Gastrocnemius medialis (tissue), 4 donors: Measurements from ENCODE around the gene FZD2. TPM values are rescaled to one million over a fixed set of nuclear protein-coding genes. Genes with fewer than 3 reads are reported as not detected.

Experiments
- ATAC-seq, 2 donors: fragments of 150-250 bp; one replicate each; pipeline ENCODE4 v1.9.1; 2016
- DNase-seq, 2 donors: peaks; one replicate each; pipeline ENCODE4 v3.0.0-alpha.2; 2019
- H3K27ac ChIP-seq, 4 donors: fragments of 200-600 bp; sonication (generic); 1 replicate in 1 of 4; 2 replicates in 3 of 4; pipeline ENCODE4 v1.5.1; 2016 to 2018; ENCODE audit warnings: mild to moderate bottlenecking in 2 of 4, moderate library complexity in 1 of 4
- H3K27me3 ChIP-seq, 3 donors: fragments of 200-600 bp; sonication (generic) in 2 of 3; 1 replicate in 1 of 3; 2 replicates in 2 of 3; pipeline versions ENCODE4 v1.5.1 to v1.6.0; 2016 to 2019; ENCODE audit warnings: mild to moderate bottlenecking in 1 of 3, moderate library complexity in 1 of 3
- H3K36me3 ChIP-seq, 2 donors: fragments of 200-600 bp; sonication (generic) in 1 of 2; one replicate each; pipeline ENCODE4 v1.5.1; 2017 to 2018
- H3K4me1 ChIP-seq, 2 donors: fragments of 200-600 bp; sonication (generic) in 1 of 2; one replicate each; pipeline ENCODE4 v1.5.1; 2016 to 2017; ENCODE audit warnings: mild to moderate bottlenecking in 2 of 2
- H3K4me3 ChIP-seq, 4 donors: fragments of 200-600 bp; sonication (generic) in 3 of 4; 1 replicate in 1 of 4; 2 replicates in 3 of 4; pipeline ENCODE4 v1.5.1; 2016 to 2019; ENCODE audit warnings: mild to moderate bottlenecking in 2 of 4
- H3K9me3 ChIP-seq, 3 donors: fragments of 200-600 bp; sonication (generic) in 2 of 3; 1 replicate in 1 of 3; 2 replicates in 2 of 3; pipeline ENCODE4 v1.5.1; 2016 to 2019
- CTCF ChIP-seq, 5 experiments: fragments of 450-650 bp in 3 of 5; fragments of 200-600 bp in 2 of 5; sonication (generic) in 2 of 5; IDR thresholded peaks in 4 of 5; conservative IDR thresholded peaks in 1 of 5; 1 replicate in 4 of 5; 2 replicates in 1 of 5; pipeline ENCODE4 v1.5.1; 2016 to 2019; ENCODE audit warnings: antibody characterized with exemption in 5 of 5, mild to moderate bottlenecking in 3 of 5, moderate library complexity in 3 of 5
- POLR2A ChIP-seq, 2 donors: fragments of 450-650 bp; IDR thresholded peaks; one replicate each; pipeline ENCODE4 v1.6.1; 2017; ENCODE audit warnings: antibody characterized with exemption in 2 of 2, mild to moderate bottlenecking in 2 of 2, moderate library complexity in 2 of 2
- in situ Hi-C, 4 donors: fragments of 200-750 bp; cut with MboI; loops; one replicate each; pipeline versions ENCODE4 v1.15.0 to v1.8.0; 2017; ENCODE audit warnings: low sequenced_read_pairs in 4 of 4
- intact Hi-C: fragments of 100-400 bp; cut with DNase I; formaldehyde crosslinking; loops from one replicate; pipeline ENCODE4 v1.15.1; 2023; ENCODE audit warnings: low total_unique reads
- total RNA-seq, 4 donors: library from RNA; depleted of rRNA; stranded (reverse); fragments of >200 nt; gene quantifications; one replicate each; pipeline versions ENCODE4 v1.1.0 to v1.2.3, GENCODE V29; 2016

FZD2 gene
- total RNA-seq, 4 donors from 2014 or later = 0.31 to 0.68 (median 0.58) TPM; not detected in 1

GRCh38 chr17:44523672-44523972 is 33.7 kb upstream of the FZD2 start:
- intact Hi-C loops (loop anchor here (1.0 kb wide), 2 partner anchors 123 to 160 kb away; partner anchors contain the start of gene FAM171A2), in situ Hi-C loops (loop anchor here (5.0 to 25.0 kb wide), 3 partner anchors 121 to 311 kb away; partner anchors contain the start of gene UBTF (in 3 of the 4))
- Histone ChIP-seq H3K4me1 (no peaks in the 10 kb centered on the region), H3K27me3 (no peaks in the 10 kb centered on the region), H3K9me3 (no peaks in the 10 kb centered on the region), H3K36me3 (no peaks in the 10 kb centered on the region), H3K27ac (no peak overlapping the region), H3K4me3 (no peak overlapping the region)
- no peak for DNase-seq
- TF ChIP-seq CTCF (IDR thresholded peaks at IDR 0.05 in 4 of 5, conservative IDR thresholded peaks at IDR 0.05 in 1 of 5) (no peak), POLR2A (IDR thresholded peaks at IDR 0.05) (no peak)
- ATAC-seq = no peak

GRCh38 chr17:44527102-44527501 is 30.2 kb upstream of the FZD2 start:
- H3K4me1 ChIP-seq = no peaks in the 10 kb centered on the region
- no peak for TF ChIP-seq POLR2A (IDR thresholded peaks at IDR 0.05)
- TF ChIP-seq CTCF (IDR thresholded peaks at IDR 0.05 in 4 of 5, conservative IDR thresholded peaks at IDR 0.05 in 1 of 5) = no peak
- no peaks in the 10 kb centered on the region for H3K36me3 ChIP-seq
- ATAC-seq = no peak
- DNase-seq = no peak
- H3K9me3 ChIP-seq = no peaks in the 10 kb centered on the region
- in situ Hi-C loops (loop anchor here in 1 of 4 donors (25.0 kb wide), 1 partner anchor 110 kb away; no protein-coding TSS in a partner anchor), intact Hi-C loops (no loop called here)
- no peak overlapping the region for H3K4me3 ChIP-seq
- no peak overlapping the region for H3K27ac ChIP-seq
- H3K27me3 ChIP-seq = no peaks in the 10 kb centered on the region

GRCh38 chr17:44527954-44528353 is 29.3 kb upstream of the FZD2 start:
- H3K36me3 ChIP-seq = no peaks in the 10 kb centered on the region
- H3K27ac ChIP-seq = no peak overlapping the region
- intact Hi-C loops (no loop called here), in situ Hi-C loops (loop anchor here in 1 of 4 donors (25.0 kb wide), 1 partner anchor 109 kb away; no protein-coding TSS in a partner anchor)
- H3K4me1 ChIP-seq = no peaks in the 10 kb centered on the region
- no peak overlapping the region for H3K4me3 ChIP-seq
- ATAC-seq = no peak
- no peak for DNase-seq
- no peaks in the 10 kb centered on the region for H3K27me3 ChIP-seq
- no peak for TF ChIP-seq POLR2A (IDR thresholded peaks at IDR 0.05)
- TF ChIP-seq CTCF (IDR thresholded peaks at IDR 0.05 in 4 of 5, conservative IDR thresholded peaks at IDR 0.05 in 1 of 5) = no peak
- H3K9me3 ChIP-seq = no peaks in the 10 kb centered on the region

- in situ Hi-C loops = loop anchor here in 1 of 4 donors (25.0 kb wide), 1 partner anchor 107 kb away; no protein-coding TSS in a partner anchor
- H3K4me3 ChIP-seq = no peak overlapping the region
- no peak overlapping the region for H3K27ac ChIP-seq
- TF ChIP-seq CTCF (IDR thresholded peaks at IDR 0.05 in 4 of 5, conservative IDR thresholded peaks at IDR 0.05 in 1 of 5) = no peak
- no peak for TF ChIP-seq POLR2A (IDR thresholded peaks at IDR 0.05)
- intact Hi-C loops = no loop called here
- H3K4me1 ChIP-seq = no peaks in the 10 kb centered on the region
- ATAC-seq (no peak), DNase-seq (no peak)
- H3K27me3 ChIP-seq = no peaks in the 10 kb centered on the region
- no peaks in the 10 kb centered on the region for H3K36me3 ChIP-seq
- no peaks in the 10 kb centered on the region for H3K9me3 ChIP-seq
Observed at GRCh38 chr17:44529864-44530263, 27.4 kb upstream of the FZD2 start.

GRCh38 chr17:44530896-44531418 is 26.3 kb upstream of the FZD2 start:
- no peak for TF ChIP-seq CTCF (IDR thresholded peaks at IDR 0.05 in 4 of 5, conservative IDR thresholded peaks at IDR 0.05 in 1 of 5)
- TF ChIP-seq POLR2A (IDR thresholded peaks at IDR 0.05) = no peak
- H3K4me3 ChIP-seq = no peak overlapping the region
- H3K4me1 ChIP-seq = no peaks in the 10 kb centered on the region
- intact Hi-C loops (no loop called here), in situ Hi-C loops (loop anchor here in 1 of 4 donors (25.0 kb wide), 1 partner anchor 106 kb away; no protein-coding TSS in a partner anchor)
- H3K36me3 ChIP-seq = no peaks in the 10 kb centered on the region
- no peaks in the 10 kb centered on the region for H3K9me3 ChIP-seq
- DNase-seq = no peak
- H3K27me3 ChIP-seq = no peaks in the 10 kb centered on the region
- no peak for ATAC-seq
- H3K27ac ChIP-seq = no peak overlapping the region
